OCI-LY7 (cell line): ENCODE measurements around the gene TAAR2. TPM values are rescaled to one million over a fixed set of nuclear protein-coding genes. Genes with fewer than 3 reads are reported as not detected.
A peak's percentile ranks its signal among the peaks of the same experiment; 100 is the strongest.

Source experiments
- BruUV-seq: library from RNA; stranded (reverse); fragments of 400-500 nt; replicated peaks from 2 replicates; lab custom pipeline; 2021; lab: Mats Ljungman, UMichigan
- CTCF ChIA-PET: fragments of 300-600 bp; sonication (Branson Sonifier 250); formaldehyde crosslinking; loops from one replicate; lab custom pipeline; 2022; ENCODE audit warnings: antibody characterized with exemption; ENCODE audit not compliant: unreplicated experiment; lab: Charles Lee
- POLR2A ChIA-PET: fragments of 300-600 bp; sonication (Branson Sonifier 250); formaldehyde crosslinking; loops from one replicate; lab custom pipeline; 2022; ENCODE audit warnings: antibody characterized with exemption; lab: Charles Lee
- DNase-seq: peaks from one replicate; pipeline ENCODE4 v3.0.0-alpha.2; 2015; ENCODE audit warnings: low spot score
- H2AFZ ChIP-seq: fragments of 200-600 bp; sonication (generic), shearing (Covaris generic); 2 replicates; pipeline ENCODE4 v1.6.1; 2014; ENCODE audit warnings: mild to moderate bottlenecking, antibody characterized with exemption, low read length, moderate library complexity
- H3K27ac ChIP-seq: fragments of 200-600 bp; sonication (generic); 2 replicates; pipeline ENCODE4 v1.5.1; 2014; ENCODE audit warnings: mixed run types, low read depth, mild to moderate bottlenecking, moderate library complexity, low read length, inconsistent platforms; ENCODE audit not compliant: poor library complexity, severe bottlenecking
- H3K36me3 ChIP-seq: fragments of 200-600 bp; sonication (generic); 2 replicates; pipeline ENCODE4 v1.6.1; 2014; ENCODE audit warnings: mild to moderate bottlenecking, antibody characterized with exemption, low read length, moderate library complexity, mixed read lengths; ENCODE audit not compliant: insufficient read depth
- H3K4me1 ChIP-seq: fragments of 200-600 bp; sonication (generic); 2 replicates; pipeline ENCODE4 v1.5.1; 2014; ENCODE audit warnings: mild to moderate bottlenecking, low read length; ENCODE audit not compliant: insufficient read depth, poor library complexity, severe bottlenecking
- H3K4me2 ChIP-seq: fragments of 200-600 bp; sonication (generic); 2 replicates; pipeline ENCODE4 v1.6.1; 2014; ENCODE audit warnings: mild to moderate bottlenecking, low read length
- H3K4me3 ChIP-seq: fragments of 200-600 bp; sonication (generic); 2 replicates; pipeline ENCODE4 v1.5.1; 2014; ENCODE audit warnings: mild to moderate bottlenecking, low read depth, low read length; ENCODE audit not compliant: poor library complexity, severe bottlenecking
- H3K79me2 ChIP-seq: fragments of 200-600 bp; sonication (generic); 2 replicates; pipeline ENCODE4 v1.6.1; 2016; ENCODE audit warnings: low read depth, mild to moderate bottlenecking, low read length, moderate library complexity, mixed read lengths; ENCODE audit not compliant: insufficient read depth
- H3K9me2 ChIP-seq: fragments of 200-600 bp; sonication (generic); 2 replicates; pipeline ENCODE4 v1.6.1; 2016; ENCODE audit warnings: mild to moderate bottlenecking, low read length, mixed read lengths; ENCODE audit not compliant: insufficient read depth
- H3K9me3 ChIP-seq: fragments of 200-600 bp; sonication (generic); 2 replicates; pipeline ENCODE4 v1.6.1; 2014; ENCODE audit warnings: mild to moderate bottlenecking, mixed run types, low read length, mixed read lengths
- H4K20me1 ChIP-seq: fragments of 200-600 bp; sonication (generic); 2 replicates; pipeline ENCODE4 v1.6.1; 2014; ENCODE audit warnings: mild to moderate bottlenecking, antibody characterized with exemption, low read length, moderate library complexity, mixed read lengths; ENCODE audit not compliant: insufficient read depth
- CTCF ChIP-seq: fragments of 200-600 bp; sonication (generic); conservative IDR thresholded peaks from 2 replicates; pipeline ENCODE4 v1.5.1; 2014; ENCODE audit warnings: mild to moderate bottlenecking, antibody characterized with exemption, low read length, moderate library complexity, mixed read lengths
- EZH2phosphoT487 ChIP-seq: fragments of 200-600 bp; sonication (generic); IDR thresholded peaks from 2 replicates; pipeline ENCODE4 v1.6.1; 2018; ENCODE audit warnings: low read depth, borderline replicate concordance, mild to moderate bottlenecking, mixed run types, antibody characterized with exemption, low read length, moderate library complexity, mixed read lengths
- intact Hi-C: fragments of 100-400 bp; cut with micrococcal nuclease; formaldehyde crosslinking; loops from one replicate; pipeline ENCODE4 v1.10.0; 2022; ENCODE audit not compliant: unreplicated experiment
- total RNA-seq, 2 experiments: library from RNA; depleted of rRNA in 1 of 2; stranded (reverse); fragments of >200 nt in 1 of 2; shearing (Covaris generic) in 1 of 2; gene quantifications; 2 replicates each; pipeline ENCODE4 v1.2.3, GENCODE V29; 2014 to 2022

Gene TAAR2
- total RNA-seq, 2 experiments from 2014 or later, result not detected

GRCh38 chr6:132623106-132623845 lies 799 bp downstream of the TAAR2 start:
- intact Hi-C loops, result no loop called here
- H3K79me2 ChIP-seq, result no peaks in the 10 kb centered on the region
- no TSS peak for BruUV-seq
- H3K27ac ChIP-seq, result no peak overlapping the region
- TF ChIP-seq CTCF, result no peak
- no peak for TF ChIP-seq EZH2phosphoT487
- no peak overlapping the region for H2AFZ ChIP-seq
- no peak overlapping the region for H3K4me2 ChIP-seq
- no peaks in the 10 kb centered on the region for H4K20me1 ChIP-seq
- H3K9me2 ChIP-seq, result no peaks in the 10 kb centered on the region
- DNase-seq, result no peak
- ChIA-PET POLR2A (no interaction called here), CTCF (no interaction called here)
- H3K36me3 ChIP-seq, result no peaks in the 10 kb centered on the region
- no peaks in the 10 kb centered on the region for H3K4me1 ChIP-seq
- H3K9me3 ChIP-seq, result no peaks in the 10 kb centered on the region
- H3K4me3 ChIP-seq, result no peak overlapping the region

- no peak for DNase-seq
- no peaks in the 10 kb centered on the region for H3K4me1 ChIP-seq
- 0 out of 2 replicates have a peak overlapping the region, but pooled peaks have one; percentile 12 for H2AFZ ChIP-seq
- no peaks in the 10 kb centered on the region for H4K20me1 ChIP-seq
- H3K36me3 ChIP-seq, result no peaks in the 10 kb centered on the region
- no peak overlapping the region for H3K4me2 ChIP-seq
- H3K27ac ChIP-seq, result no peak overlapping the region
- no peaks in the 10 kb centered on the region for H3K9me3 ChIP-seq
- intact Hi-C loops, result no loop called here
- BruUV-seq, result no TSS peak
- no peaks in the 10 kb centered on the region for H3K9me2 ChIP-seq
- TF ChIP-seq EZH2phosphoT487 (no peak), CTCF (no peak)
- no peaks in the 10 kb centered on the region for H3K79me2 ChIP-seq
- no peak overlapping the region for H3K4me3 ChIP-seq
- CTCF ChIA-PET, result no interaction called here
- POLR2A ChIA-PET, result interaction anchor here (0.5 to 1.1 kb wide), 5 partner anchors 9 to 659 kb away, joined by 3 to 4 read pairs (median 3); no protein-coding TSS in a partner anchor
Observed at GRCh38 chr6:132616677-132617076, 7.4 kb downstream of the TAAR2 start.

- POLR2A ChIA-PET, result no interaction called here
- BruUV-seq, result no TSS peak
- peak overlapping the region; percentile 51 for H3K4me2 ChIP-seq
Observed at GRCh38 chr6:132614554-132614953, 9.5 kb downstream of the TAAR2 start.

More at GRCh38 chr6:132614554-132614953, 9.5 kb downstream of the TAAR2 start:
- no peak for TF ChIP-seq EZH2phosphoT487
- TF ChIP-seq CTCF, result no peak
- H3K36me3 ChIP-seq, result no peaks in the 10 kb centered on the region
- H3K9me3 ChIP-seq, result no peaks in the 10 kb centered on the region
- CTCF ChIA-PET, result no interaction called here
- intact Hi-C loops, result no loop called here
- no peaks in the 10 kb centered on the region for H3K4me1 ChIP-seq
- H2AFZ ChIP-seq, result peak overlapping the region; percentile 66; the same call in 1 of the 2 replicates
- no peaks in the 10 kb centered on the region for H3K79me2 ChIP-seq
- H4K20me1 ChIP-seq, result no peaks in the 10 kb centered on the region
- H3K9me2 ChIP-seq, result no peaks in the 10 kb centered on the region
- DNase-seq, result no peak
- no peak overlapping the region for H3K27ac ChIP-seq
- peak overlapping the region; percentile 37 for H3K4me3 ChIP-seq
